SK-N-SH treated with all-trans-retinoic acid at 6 μM for 48 hours (cell line): ENCODE measurements around the gene SMIM32.

Source experiments
- ATAC-seq: fragments of 200-7000 bp; cut with Tn5 transposase; 3 replicates; pipeline ENCODE4 v1.9.1; 2020; ENCODE audit warnings: mild to moderate bottlenecking, moderate library complexity
- BACH2 ChIP-seq: fragments of 250-450 bp; sonication (Bioruptor Pico); IDR thresholded peaks from 2 replicates; pipeline ENCODE4 v1.9.0; 2021; ENCODE audit warnings: mild to moderate bottlenecking, borderline replicate concordance
- CREB5 ChIP-seq: fragments of 250-450 bp; sonication (Bioruptor Pico); IDR thresholded peaks from 2 replicates; pipeline ENCODE4 v1.5.1; 2020; ENCODE audit warnings: low read depth, mild to moderate bottlenecking, moderate library complexity
- CSDC2 ChIP-seq: fragments of 250-450 bp; sonication (Bioruptor Pico); IDR thresholded peaks from 2 replicates; pipeline ENCODE4 v1.5.0; 2020; ENCODE audit warnings: mild to moderate bottlenecking, moderate library complexity
- CSRNP3 ChIP-seq: fragments of 250-450 bp; sonication (Bioruptor Pico); IDR thresholded peaks from 2 replicates; pipeline ENCODE4 v1.5.1; 2021; ENCODE audit warnings: mild to moderate bottlenecking, moderate library complexity
- ESRRG ChIP-seq: fragments of 250-450 bp; sonication (Bioruptor Pico); IDR thresholded peaks from 2 replicates; pipeline ENCODE4 v1.6.1; 2021; ENCODE audit warnings: mild to moderate bottlenecking
- GLIS3 ChIP-seq: fragments of 250-450 bp; sonication (Bioruptor Pico); IDR thresholded peaks from 2 replicates; pipeline ENCODE4 v1.5.0; 2020; ENCODE audit warnings: mild to moderate bottlenecking, moderate library complexity
- ISL1 ChIP-seq: fragments of 250-450 bp; sonication (Bioruptor Pico); IDR thresholded peaks from 2 replicates; pipeline ENCODE4 v2.1.2; 2022; ENCODE audit warnings: mild to moderate bottlenecking, moderate library complexity
- OSR1 ChIP-seq: fragments of 250-450 bp; sonication (Bioruptor Pico); IDR thresholded peaks from 2 replicates; pipeline ENCODE4 v1.8.0; 2022; ENCODE audit warnings: moderate library complexity, mild to moderate bottlenecking, inconsistent platforms
- PATZ1 ChIP-seq: fragments of 250-450 bp; sonication (Bioruptor Pico); IDR thresholded peaks from 2 replicates; pipeline ENCODE4 v1.8.0; 2020; ENCODE audit warnings: mild to moderate bottlenecking, moderate library complexity, borderline replicate concordance
- POU6F1 ChIP-seq: fragments of 250-450 bp; sonication (Bioruptor Pico); IDR thresholded peaks from 2 replicates; pipeline ENCODE4 v1.8.0; 2021; ENCODE audit warnings: low read depth, mild to moderate bottlenecking, moderate library complexity, borderline replicate concordance
- PPARA ChIP-seq: fragments of 250-450 bp; sonication (Bioruptor Pico); IDR thresholded peaks from 2 replicates; pipeline ENCODE4 v1.5.0; 2020; ENCODE audit warnings: mild to moderate bottlenecking, borderline replicate concordance
- RARB ChIP-seq: fragments of 250-450 bp; sonication (Bioruptor Pico); IDR thresholded peaks from 2 replicates; pipeline ENCODE4 v1.8.0; 2021; ENCODE audit warnings: mild to moderate bottlenecking, moderate library complexity
- SNAI2 ChIP-seq: fragments of 250-450 bp; sonication (Bioruptor Pico); IDR thresholded peaks from 2 replicates; pipeline ENCODE4 v1.5.0; 2020; ENCODE audit warnings: mild to moderate bottlenecking, moderate library complexity
- TCF4 ChIP-seq: fragments of 250-450 bp; sonication (Bioruptor Pico); IDR thresholded peaks from 2 replicates; pipeline ENCODE4 v1.8.0; 2021; ENCODE audit warnings: mild to moderate bottlenecking, moderate library complexity, borderline replicate concordance
- TOX ChIP-seq: fragments of 250-450 bp; sonication (Bioruptor Pico); IDR thresholded peaks from 2 replicates; pipeline ENCODE4 v1.8.0; 2021; ENCODE audit warnings: mild to moderate bottlenecking, moderate library complexity, borderline replicate concordance
- TSHZ2 ChIP-seq: fragments of 250-450 bp; sonication (Bioruptor Pico); IDR thresholded peaks from 2 replicates; pipeline ENCODE4 v1.5.0; 2020; ENCODE audit warnings: mild to moderate bottlenecking, moderate library complexity
- ZC3H10 ChIP-seq: fragments of 250-450 bp; sonication (Bioruptor Pico); IDR thresholded peaks from 2 replicates; pipeline ENCODE4 v1.5.1; 2021; ENCODE audit warnings: mild to moderate bottlenecking, moderate library complexity
- ZFP3 ChIP-seq: fragments of 250-450 bp; sonication (Bioruptor Pico); IDR thresholded peaks from 2 replicates; pipeline ENCODE4 v1.5.0; 2020; ENCODE audit warnings: mild to moderate bottlenecking, moderate library complexity
- ZFP30 ChIP-seq: fragments of 450-650 bp; formaldehyde crosslinking; IDR thresholded peaks from 2 replicates; pipeline ENCODE4 v1.5.0; 2022; ENCODE audit warnings: mild to moderate bottlenecking, moderate library complexity
- ZNF565 ChIP-seq: fragments of 450-650 bp; formaldehyde crosslinking; conservative IDR thresholded peaks from 2 replicates; pipeline ENCODE4 v1.5.0; 2020; ENCODE audit warnings: low read depth, mild to moderate bottlenecking, moderate library complexity
- ZNF70 ChIP-seq: fragments of 450-650 bp; formaldehyde crosslinking; IDR thresholded peaks from 2 replicates; pipeline ENCODE4 v1.5.0; 2020; ENCODE audit warnings: mild to moderate bottlenecking, moderate library complexity
- ZNF8 ChIP-seq: fragments of 450-650 bp; formaldehyde crosslinking; IDR thresholded peaks from 2 replicates; pipeline ENCODE4 v1.5.0; 2020; ENCODE audit warnings: mild to moderate bottlenecking, moderate library complexity

SMIM32 gene

GRCh38 chr5:136232316-136232715 lies 39.4 kb upstream of the SMIM32 start:
- TF ChIP-seq CSRNP3: no peak
- TF ChIP-seq POU6F1 (CRISPR knock-in tag): no peak
- TF ChIP-seq SNAI2 (CRISPR knock-in tag): no peak
- no peak for TF ChIP-seq TSHZ2 (CRISPR knock-in tag)
- TF ChIP-seq CREB5 (CRISPR knock-in tag): no peak
- no peak for TF ChIP-seq TOX (CRISPR knock-in tag)
- TF ChIP-seq ZNF565 (CRISPR knock-in tag): no peak
- TF ChIP-seq PPARA (CRISPR knock-in tag): no peak
- no peak for TF ChIP-seq TCF4 (CRISPR knock-in tag)
- no peak for TF ChIP-seq ZNF70
- TF ChIP-seq ESRRG (CRISPR knock-in tag): no peak
- TF ChIP-seq RARB (CRISPR knock-in tag): no peak
- TF ChIP-seq ISL1 (CRISPR knock-in tag): no peak
- TF ChIP-seq BACH2 (CRISPR knock-in tag): no peak
- no peak for TF ChIP-seq ZNF8 (CRISPR knock-in tag)
- no peak for TF ChIP-seq ZFP30 (CRISPR knock-in tag)
- no peak for ATAC-seq

- no peak for ATAC-seq
Observed at GRCh38 chr5:136230176-136230575, 37.2 kb upstream of the SMIM32 start.

More at GRCh38 chr5:136230176-136230575, 37.2 kb upstream of the SMIM32 start:
- no peak for TF ChIP-seq TCF4 (CRISPR knock-in tag)
- TF ChIP-seq ZNF565 (CRISPR knock-in tag): no peak
- TF ChIP-seq PATZ1 (CRISPR knock-in tag): no peak
- TF ChIP-seq TSHZ2 (CRISPR knock-in tag): no peak
- no peak for TF ChIP-seq CREB5 (CRISPR knock-in tag)
- TF ChIP-seq ZFP3 (CRISPR knock-in tag): no peak
- TF ChIP-seq BACH2 (CRISPR knock-in tag): no peak
- no peak for TF ChIP-seq OSR1 (CRISPR knock-in tag)
- no peak for TF ChIP-seq ISL1 (CRISPR knock-in tag)
- no peak for TF ChIP-seq GLIS3 (CRISPR knock-in tag)
- TF ChIP-seq PPARA (CRISPR knock-in tag): no peak
- TF ChIP-seq TOX (CRISPR knock-in tag): no peak
- TF ChIP-seq ZNF8 (CRISPR knock-in tag): no peak
- no peak for TF ChIP-seq ZC3H10 (CRISPR knock-in tag)
- no peak for TF ChIP-seq CSDC2
- TF ChIP-seq, all 23 proteins: peak for 0
